SU-DHL-6 (cell line): Measurements from ENCODE around the gene WWTR1.

Experiments
- EZH2phosphoT487 ChIP-seq: fragments of 200-600 bp; sonication (generic), shearing (Covaris generic); conservative IDR thresholded peaks from 2 replicates; pipeline ENCODE4 v1.6.1; 2018; ENCODE audit warnings: mild to moderate bottlenecking, antibody characterized with exemption, low read length, moderate library complexity, mixed read lengths
- TF ChIP-seq, protein P1 (sequence below): fragments of 200-600 bp; sonication (generic); IDR thresholded peaks from one replicate; pipeline ENCODE4 v1.5.1; 2017; ENCODE audit warnings: antibody characterized with exemption, mild to moderate bottlenecking, low read length, moderate library complexity; ENCODE audit not compliant: insufficient read depth, poor library complexity, severe bottlenecking

DNA sequence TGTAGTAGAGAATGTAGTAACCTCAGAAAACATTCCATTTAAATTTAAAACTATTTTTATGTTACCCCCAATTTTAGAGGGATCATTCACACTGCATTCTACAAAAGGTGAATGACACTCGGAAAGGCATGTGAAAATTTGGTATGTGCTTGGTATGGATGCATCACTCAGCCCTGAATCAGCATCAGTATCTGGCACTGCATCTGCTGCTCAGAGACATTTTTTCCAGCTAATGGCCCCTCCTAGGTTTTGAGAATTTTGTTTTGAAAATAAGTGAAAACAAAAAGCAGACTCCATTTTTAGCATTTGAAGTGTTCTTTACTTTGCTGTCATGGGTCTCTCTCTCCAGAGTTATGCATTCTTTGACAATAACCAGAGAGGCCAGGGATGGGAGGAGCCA lies 15.6 kb upstream of the WWTR1 start:
- TF ChIP-seq, protein P1, sequence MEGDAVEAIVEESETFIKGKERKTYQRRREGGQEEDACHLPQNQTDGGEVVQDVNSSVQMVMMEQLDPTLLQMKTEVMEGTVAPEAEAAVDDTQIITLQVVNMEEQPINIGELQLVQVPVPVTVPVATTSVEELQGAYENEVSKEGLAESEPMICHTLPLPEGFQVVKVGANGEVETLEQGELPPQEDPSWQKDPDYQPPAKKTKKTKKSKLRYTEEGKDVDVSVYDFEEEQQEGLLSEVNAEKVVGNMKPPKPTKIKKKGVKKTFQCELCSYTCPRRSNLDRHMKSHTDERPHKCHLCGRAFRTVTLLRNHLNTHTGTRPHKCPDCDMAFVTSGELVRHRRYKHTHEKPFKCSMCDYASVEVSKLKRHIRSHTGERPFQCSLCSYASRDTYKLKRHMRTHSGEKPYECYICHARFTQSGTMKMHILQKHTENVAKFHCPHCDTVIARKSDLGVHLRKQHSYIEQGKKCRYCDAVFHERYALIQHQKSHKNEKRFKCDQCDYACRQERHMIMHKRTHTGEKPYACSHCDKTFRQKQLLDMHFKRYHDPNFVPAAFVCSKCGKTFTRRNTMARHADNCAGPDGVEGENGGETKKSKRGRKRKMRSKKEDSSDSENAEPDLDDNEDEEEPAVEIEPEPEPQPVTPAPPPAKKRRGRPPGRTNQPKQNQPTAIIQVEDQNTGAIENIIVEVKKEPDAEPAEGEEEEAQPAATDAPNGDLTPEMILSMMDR = no peak
- TF ChIP-seq EZH2phosphoT487 = no peak
